Lower leg skin (tissue), 3 donors: ENCODE measurements around the gene FAM118A.

Experiments
- CTCF ChIP-seq, 3 donors: fragments of 450-650 bp; IDR thresholded peaks; one replicate each; pipeline ENCODE4 v1.5.1; 2016; ENCODE audit warnings: antibody characterized with exemption in 3 of 3, mild to moderate bottlenecking in 3 of 3, moderate library complexity in 2 of 3
- POLR2A ChIP-seq, 2 donors: fragments of 450-650 bp; IDR thresholded peaks; one replicate each; pipeline ENCODE4 v1.6.1; 2016 to 2017; ENCODE audit warnings: antibody characterized with exemption in 2 of 2, mild to moderate bottlenecking in 1 of 2, moderate library complexity in 1 of 2

GRCh38 chr22:45323695-45324094 lies 14.0 kb downstream of the FAM118A start:
- TF ChIP-seq CTCF (IDR thresholded peaks at IDR 0.05) (no peak), POLR2A (IDR thresholded peaks at IDR 0.05) (no peak)
